SH-SY5Y (cell line): ENCODE data around the gene RPS21.

Experiments
- GATA2 ChIP-seq: IDR thresholded peaks from 2 replicates; pipeline ENCODE4 v1.6.1; 2011; ENCODE audit warnings: mild to moderate bottlenecking, low read depth, low read length
- GATA3 ChIP-seq: IDR thresholded peaks from 2 replicates; pipeline ENCODE4 v1.6.1; 2011; ENCODE audit warnings: low read depth, mild to moderate bottlenecking, low read length, moderate library complexity

DNA sequence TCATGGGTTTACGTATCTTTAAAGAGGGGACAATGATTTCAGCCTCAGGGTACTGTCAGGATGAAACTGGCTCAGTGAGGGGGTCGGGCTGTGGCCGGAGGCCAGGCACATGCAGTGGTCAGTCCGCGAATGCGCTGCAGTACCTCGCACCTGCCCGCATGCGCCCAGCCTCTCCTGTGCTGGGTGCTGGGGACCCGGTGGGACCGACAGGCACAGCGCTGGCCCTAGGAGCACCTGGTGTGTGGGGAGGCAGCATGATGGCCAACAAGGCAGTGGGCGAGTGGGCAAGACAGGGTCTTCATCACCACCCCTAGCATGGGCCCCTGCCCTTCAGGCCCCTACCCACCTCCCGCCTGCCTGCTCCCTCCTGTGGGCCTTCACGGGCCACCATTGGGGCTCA, 21.2 kb downstream of the RPS21 start:
- TF ChIP-seq GATA3 (no peak), GATA2 (no peak)
